ENCODE measurements around the gene SLC9A3. TPM values are rescaled to one million over a fixed set of nuclear protein-coding genes. Genes with fewer than 3 reads are reported as not detected.

Gene SLC9A3
- total and polyA plus RNA-seq, 4 donors: 2.3 to 7.2 (median 4.3) TPM

DNA sequence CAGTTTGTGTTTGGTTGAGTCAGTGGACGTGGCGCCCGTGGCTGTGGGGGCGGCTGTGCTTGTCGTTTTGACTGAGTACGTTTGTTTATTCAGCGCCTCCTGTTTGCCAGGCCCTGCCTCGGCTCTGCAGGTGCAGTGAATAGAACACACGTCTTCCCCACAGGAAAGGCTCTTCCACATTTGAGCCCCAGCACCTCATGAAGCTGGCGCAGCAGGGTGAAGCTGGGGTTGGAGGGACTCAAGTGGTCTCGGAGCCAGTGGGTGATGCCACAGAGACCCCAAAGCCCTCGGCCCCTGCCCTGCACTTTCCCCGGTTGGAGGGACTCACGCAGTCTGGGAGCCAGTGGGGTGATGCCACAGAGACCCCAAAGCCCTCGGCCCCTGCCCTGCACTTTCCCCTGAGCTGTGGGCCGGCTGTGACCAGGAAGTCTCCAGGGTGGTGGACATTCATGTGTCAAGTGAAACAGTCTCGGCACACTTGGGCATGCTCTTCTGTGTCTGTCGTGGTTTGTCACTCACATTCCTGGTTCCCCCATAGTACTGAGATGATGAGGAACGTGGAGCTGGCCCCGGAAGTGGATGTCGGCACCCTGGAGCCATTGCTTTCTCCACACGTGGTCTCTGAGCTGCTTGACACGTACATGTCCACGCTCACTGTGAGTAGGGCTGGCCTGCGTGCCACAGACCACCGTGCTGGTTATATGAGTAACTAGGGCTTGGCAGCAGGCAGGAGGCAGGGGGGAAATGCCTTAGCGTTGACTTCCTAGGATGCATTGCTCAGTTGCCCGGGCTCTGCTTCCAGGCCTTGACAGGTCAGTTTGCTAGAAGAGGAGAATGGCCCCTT is 67.7 kb downstream of the SLC9A3 start:
- H3K36me3 ChIP-seq (ENCODE audit: control insufficient read depth, insufficient read depth, low read length): peaks cover 71% of the 10 kb centered on the region
- H3K9me3 ChIP-seq (ENCODE audit: control insufficient read depth, insufficient read depth, low read length): peaks cover 6% of the 10 kb centered on the region
- DNase-seq (ENCODE audit: low read depth in 4 of 6, low spot score in 6 of 6): no peak
- H3K4me3 ChIP-seq (ENCODE audit: low read depth, low read length): no peak overlapping the region
- no peaks in the 10 kb centered on the region for H3K27me3 ChIP-seq (ENCODE audit: control insufficient read depth, insufficient read depth, low read length)
- no peak overlapping the region for H3K27ac ChIP-seq (ENCODE audit: low read depth, low read length)
- 89% methylated on average over 28 of the region's 28 CpGs for WGBS (ENCODE audit: insufficient coverage)
- no peaks in the 10 kb centered on the region for H3K4me1 ChIP-seq (ENCODE audit: control insufficient read depth, insufficient read depth, low read length)

DNA sequence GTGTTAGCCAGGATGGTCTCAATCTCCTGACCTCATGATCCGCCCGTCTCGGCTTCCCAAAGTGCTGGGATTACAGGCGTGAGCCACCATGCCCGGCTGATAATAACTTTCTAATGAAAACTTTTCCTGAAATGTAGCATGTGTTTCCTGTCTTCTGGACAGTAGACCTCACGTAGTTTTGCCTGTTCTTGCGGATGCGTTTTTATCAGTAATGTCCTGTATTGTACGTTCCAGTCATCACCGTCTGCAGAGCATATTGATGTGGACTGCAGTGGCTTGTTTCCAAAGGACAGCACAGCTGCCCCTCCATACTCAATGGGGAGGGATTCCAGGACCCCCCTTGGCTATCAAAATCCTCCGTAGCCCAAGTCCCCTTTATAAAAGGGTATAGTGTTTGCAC is 68.4 kb downstream of the SLC9A3 start:
- DNase-seq (ENCODE audit: low read depth in 4 of 6, low spot score in 6 of 6): no peak
- WGBS (ENCODE audit: insufficient coverage): 97% methylated on average over 6 of the region's 11 CpGs
- Histone ChIP-seq H3K4me1 (ENCODE audit: control insufficient read depth, insufficient read depth, low read length) (no peaks in the 10 kb centered on the region), H3K4me3 (ENCODE audit: low read depth, low read length) (no peak overlapping the region), H3K9me3 (ENCODE audit: control insufficient read depth, insufficient read depth, low read length) (peaks cover 7% of the 10 kb centered on the region), H3K27ac (ENCODE audit: low read depth, low read length) (no peak overlapping the region), H3K36me3 (ENCODE audit: control insufficient read depth, insufficient read depth, low read length) (peaks cover 69% of the 10 kb centered on the region), H3K27me3 (ENCODE audit: control insufficient read depth, insufficient read depth, low read length) (no peaks in the 10 kb centered on the region)

GRCh38 chr5:454936-455335 is 69.3 kb downstream of the SLC9A3 start:
- no peak for DNase-seq (ENCODE audit: low read depth in 4 of 6, low spot score in 6 of 6)
- Histone ChIP-seq H3K9me3 (ENCODE audit: control insufficient read depth, insufficient read depth, low read length) (peaks cover 7% of the 10 kb centered on the region), H3K27ac (ENCODE audit: low read depth, low read length) (no peak overlapping the region), H3K4me1 (ENCODE audit: control insufficient read depth, insufficient read depth, low read length) (no peaks in the 10 kb centered on the region), H3K27me3 (ENCODE audit: control insufficient read depth, insufficient read depth, low read length) (no peaks in the 10 kb centered on the region), H3K36me3 (ENCODE audit: control insufficient read depth, insufficient read depth, low read length) (peaks cover 65% of the 10 kb centered on the region), H3K4me3 (ENCODE audit: low read depth, low read length) (no peak overlapping the region)
- 50% methylated on average over 11 of the region's 11 CpGs for WGBS (ENCODE audit: insufficient coverage)

DNA sequence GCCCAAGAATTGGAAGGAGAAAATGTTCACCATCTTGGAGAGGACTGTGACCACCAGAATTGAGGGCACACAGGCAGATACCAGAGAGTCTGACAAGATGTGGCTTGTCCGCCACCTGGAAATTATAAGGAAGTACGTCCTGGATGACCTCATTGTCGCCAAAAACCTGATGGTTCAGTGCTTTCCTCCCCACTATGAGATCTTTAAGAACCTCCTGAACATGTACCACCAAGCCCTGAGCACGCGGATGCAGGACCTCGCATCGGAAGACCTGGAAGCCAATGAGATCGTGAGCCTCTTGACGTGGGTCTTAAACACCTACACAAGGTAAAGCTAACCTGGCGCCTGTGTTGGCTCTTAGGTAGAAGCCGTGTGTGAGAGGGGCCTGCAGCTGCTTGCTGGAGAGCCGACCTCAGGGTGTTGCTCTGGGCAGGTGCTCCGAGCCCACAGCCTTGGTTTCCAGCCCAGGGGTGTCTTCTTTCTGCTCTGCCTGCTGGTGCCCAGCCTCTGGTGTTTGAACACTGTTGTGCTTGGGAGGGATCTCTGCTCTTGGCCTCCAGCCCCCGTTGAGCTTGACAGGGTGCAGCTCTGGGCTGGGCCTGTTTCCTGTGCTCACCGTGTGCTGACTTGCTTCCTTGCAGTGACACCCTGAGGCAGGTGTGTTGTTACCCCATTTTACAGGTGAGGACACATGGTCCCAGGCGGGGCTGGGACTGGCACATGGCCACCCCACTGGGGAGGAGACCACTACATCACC is 70.3 kb downstream of the SLC9A3 start:
- H3K9me3 ChIP-seq (ENCODE audit: control insufficient read depth, insufficient read depth, low read length): peaks cover 7% of the 10 kb centered on the region
- H3K27ac ChIP-seq (ENCODE audit: low read depth, low read length): no peak overlapping the region
- H3K4me1 ChIP-seq (ENCODE audit: control insufficient read depth, insufficient read depth, low read length): no peaks in the 10 kb centered on the region
- peaks cover 61% of the 10 kb centered on the region for H3K36me3 ChIP-seq (ENCODE audit: control insufficient read depth, insufficient read depth, low read length)
- no peaks in the 10 kb centered on the region for H3K27me3 ChIP-seq (ENCODE audit: control insufficient read depth, insufficient read depth, low read length)
- no peak overlapping the region for H3K4me3 ChIP-seq (ENCODE audit: low read depth, low read length)
- no peak for DNase-seq (ENCODE audit: low read depth in 4 of 6, low spot score in 6 of 6)
- 97% methylated on average over 16 of the region's 16 CpGs for WGBS (ENCODE audit: insufficient coverage)

DNA sequence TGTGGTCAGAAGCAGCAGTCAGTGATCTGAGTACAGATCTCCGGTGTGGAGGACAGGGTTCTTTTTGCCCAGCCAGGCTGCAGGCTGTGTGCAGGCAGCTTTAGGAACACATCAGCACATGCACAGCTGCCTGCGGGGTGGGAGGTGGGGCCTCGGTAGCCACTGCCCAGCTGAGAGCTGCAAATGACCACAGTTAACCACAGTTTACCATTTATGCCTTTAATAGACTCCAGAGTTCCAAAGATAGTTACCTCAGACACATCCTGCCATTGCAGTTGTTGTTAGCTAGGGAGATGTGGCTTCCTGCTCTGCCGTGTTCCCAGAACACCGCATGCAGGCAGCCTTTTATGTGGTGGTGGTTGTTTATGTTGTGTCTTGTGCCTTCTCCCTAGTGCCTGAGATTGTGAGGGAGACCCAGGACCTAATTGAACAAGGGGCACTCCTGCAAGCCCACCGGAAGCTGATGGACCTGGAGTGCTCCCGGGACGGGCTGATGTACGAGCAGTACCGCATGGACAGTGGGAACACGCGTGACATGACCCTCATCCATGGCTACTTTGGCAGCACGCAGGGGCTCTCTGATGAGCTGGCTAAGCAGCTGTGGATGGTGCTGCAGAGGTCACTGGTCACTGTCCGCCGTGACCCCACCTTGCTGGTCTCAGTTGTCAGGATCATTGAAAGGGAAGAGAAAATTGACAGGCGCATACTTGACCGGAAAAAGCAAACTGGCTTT is 71.1 kb downstream of the SLC9A3 start:
- Histone ChIP-seq H3K9me3 (ENCODE audit: control insufficient read depth, insufficient read depth, low read length) (peaks cover 7% of the 10 kb centered on the region), H3K4me1 (ENCODE audit: control insufficient read depth, insufficient read depth, low read length) (no peaks in the 10 kb centered on the region), H3K27ac (ENCODE audit: low read depth, low read length) (no peak overlapping the region), H3K27me3 (ENCODE audit: control insufficient read depth, insufficient read depth, low read length) (no peaks in the 10 kb centered on the region), H3K36me3 (ENCODE audit: control insufficient read depth, insufficient read depth, low read length) (peaks cover 59% of the 10 kb centered on the region), H3K4me3 (ENCODE audit: low read depth, low read length) (no peak overlapping the region)
- 97% methylated on average over 14 of the region's 17 CpGs for WGBS (ENCODE audit: insufficient coverage)
- no peak for DNase-seq (ENCODE audit: low read depth in 4 of 6, low spot score in 6 of 6)

DNA sequence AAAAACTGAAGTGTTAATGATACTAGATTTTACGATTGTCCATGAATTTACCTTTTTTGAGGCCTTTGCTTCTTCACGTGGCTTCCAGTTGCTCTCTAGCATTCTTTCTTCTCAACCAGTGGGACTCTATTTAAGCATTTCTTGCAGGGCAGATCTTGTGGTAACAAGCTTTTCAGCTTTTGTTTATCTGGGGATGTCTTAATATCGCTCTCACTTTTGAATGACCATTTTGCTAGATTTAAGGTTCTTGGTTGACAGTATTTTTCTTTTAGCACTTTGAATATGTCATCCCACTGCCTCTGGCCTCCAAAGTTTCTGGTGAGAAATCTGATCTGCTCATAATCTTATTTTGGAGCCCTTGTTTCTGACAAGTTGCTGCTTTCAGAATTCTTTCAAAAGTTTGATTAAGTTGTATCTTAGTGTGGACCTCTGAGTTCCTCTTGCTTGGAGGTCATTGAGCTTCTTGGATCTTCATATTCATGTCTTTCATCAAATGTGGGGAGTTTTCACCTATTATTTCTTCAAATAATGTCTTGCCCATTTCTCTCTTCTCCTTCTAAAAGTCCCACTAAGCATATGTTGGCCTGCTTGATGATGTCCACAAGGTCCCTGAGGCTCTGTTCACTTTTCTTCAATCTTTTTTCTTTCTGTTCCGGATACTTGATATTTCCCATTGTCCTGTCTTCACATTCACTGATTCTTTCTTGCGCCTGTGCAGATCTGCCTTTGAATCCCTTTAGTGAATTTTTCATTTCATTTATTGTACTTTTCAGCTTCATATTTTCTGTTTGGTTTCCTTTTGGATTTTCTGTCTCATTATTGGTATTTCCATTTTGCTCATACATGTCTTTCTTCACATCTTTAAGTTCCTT is 72.4 kb downstream of the SLC9A3 start:
- Histone ChIP-seq H3K4me1 (ENCODE audit: control insufficient read depth, insufficient read depth, low read length) (peaks cover 8% of the 10 kb centered on the region), H3K9me3 (ENCODE audit: control insufficient read depth, insufficient read depth, low read length) (peaks cover 7% of the 10 kb centered on the region), H3K27me3 (ENCODE audit: control insufficient read depth, insufficient read depth, low read length) (no peaks in the 10 kb centered on the region), H3K36me3 (ENCODE audit: control insufficient read depth, insufficient read depth, low read length) (peaks cover 60% of the 10 kb centered on the region), H3K27ac (ENCODE audit: low read depth, low read length) (no peak overlapping the region), H3K4me3 (ENCODE audit: low read depth, low read length) (no peak overlapping the region)
- DNase-seq (ENCODE audit: low read depth in 4 of 6, low spot score in 6 of 6): no peak
- 50% methylated on average over 2 of the region's 5 CpGs for WGBS (ENCODE audit: insufficient coverage)

- Histone ChIP-seq H3K9me3 (ENCODE audit: control insufficient read depth, insufficient read depth, low read length) (peaks cover 7% of the 10 kb centered on the region), H3K4me1 (ENCODE audit: control insufficient read depth, insufficient read depth, low read length) (peaks cover 14% of the 10 kb centered on the region), H3K27ac (ENCODE audit: low read depth, low read length) (no peak overlapping the region), H3K36me3 (ENCODE audit: control insufficient read depth, insufficient read depth, low read length) (peaks cover 57% of the 10 kb centered on the region), H3K27me3 (ENCODE audit: control insufficient read depth, insufficient read depth, low read length) (no peaks in the 10 kb centered on the region), H3K4me3 (ENCODE audit: low read depth, low read length) (no peak overlapping the region)
- 83% methylated on average over 2 of the region's 5 CpGs for WGBS (ENCODE audit: insufficient coverage)
- DNase-seq (ENCODE audit: low read depth in 4 of 6, low spot score in 6 of 6): no peak
Observed at GRCh38 chr5:449151-449550, 75.1 kb downstream of the SLC9A3 start.

DNA sequence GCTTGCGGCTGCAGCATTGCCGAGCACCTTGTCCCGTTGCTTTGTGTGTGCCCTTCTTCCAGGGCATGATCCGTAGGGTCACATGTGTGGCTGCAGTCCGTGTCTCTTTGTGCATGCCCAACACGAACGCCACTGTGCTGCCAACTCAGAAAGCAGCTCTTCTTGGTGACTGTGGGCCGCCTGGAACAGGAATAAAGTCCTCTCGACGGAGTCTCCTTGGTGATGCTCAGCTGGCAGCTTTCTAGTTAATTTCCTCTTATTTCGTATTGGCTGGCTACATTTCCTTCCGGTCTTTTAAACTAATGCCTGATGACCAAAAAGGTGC is 75.5 kb downstream of the SLC9A3 start:
- 90% methylated on average over 12 of the region's 12 CpGs for WGBS (ENCODE audit: insufficient coverage)
- Histone ChIP-seq H3K27me3 (ENCODE audit: control insufficient read depth, insufficient read depth, low read length) (no peaks in the 10 kb centered on the region), H3K4me1 (ENCODE audit: control insufficient read depth, insufficient read depth, low read length) (peaks cover 18% of the 10 kb centered on the region), H3K9me3 (ENCODE audit: control insufficient read depth, insufficient read depth, low read length) (peaks cover 7% of the 10 kb centered on the region), H3K27ac (ENCODE audit: low read depth, low read length) (no peak overlapping the region), H3K36me3 (ENCODE audit: control insufficient read depth, insufficient read depth, low read length) (peaks cover 55% of the 10 kb centered on the region), H3K4me3 (ENCODE audit: low read depth, low read length) (no peak overlapping the region)
- no peak for DNase-seq (ENCODE audit: low read depth in 4 of 6, low spot score in 6 of 6)

Data from spinal cord (tissue), 10 donors.